ENCODE results near the gene HM13.
A peak's percentile ranks its signal among the peaks of the same experiment; 100 is the strongest.

HM13 gene

GRCh38 chr20:31516166-31516565 lies 1.9 kb downstream of the HM13 start:
- no peak for TF ChIP-seq CREB1 (IDR thresholded peaks at IDR 0.05; ENCODE audit: low read depth)
- no peak for TF ChIP-seq TEAD4 (IDR thresholded peaks at IDR 0.05)
- no peak for TF ChIP-seq USF1 (IDR thresholded peaks at IDR 0.05)
- TF ChIP-seq FOXM1 (IDR thresholded peaks at IDR 0.05; ENCODE audit: borderline replicate concordance, low read depth) = no peak
- no peak for TF ChIP-seq TCF12 (IDR thresholded peaks at IDR 0.05; ENCODE audit: low read depth)
- no peak for TF ChIP-seq EGR1 (IDR thresholded peaks at IDR 0.05)
- TF ChIP-seq ZBTB7A (IDR thresholded peaks at IDR 0.05; ENCODE audit: low read depth) = no peak
- TF ChIP-seq EP300 (IDR thresholded peaks at IDR 0.05; ENCODE audit: borderline replicate concordance) = no peak
- TF ChIP-seq TAF1 (IDR thresholded peaks at IDR 0.05; ENCODE audit: low read depth) = no peak
- TF ChIP-seq REST (IDR thresholded peaks at IDR 0.05; ENCODE audit: low read depth) = no peak
- no peak for TF ChIP-seq MAX (IDR thresholded peaks at IDR 0.05)
- no peak for TF ChIP-seq CEBPB (IDR thresholded peaks at IDR 0.05)
- TF ChIP-seq NFIC (IDR thresholded peaks at IDR 0.05) = no peak
- TF ChIP-seq YY1 (IDR thresholded peaks at IDR 0.05; ENCODE audit: low read depth) = no peak
- TF ChIP-seq RAD21 (IDR thresholded peaks at IDR 0.05; ENCODE audit: low read depth) = no peak

- TF ChIP-seq MAX (IDR thresholded peaks at IDR 0.05) (no peak), FOXM1 (IDR thresholded peaks at IDR 0.05; ENCODE audit: borderline replicate concordance, low read depth) (no peak), TCF12 (IDR thresholded peaks at IDR 0.05; ENCODE audit: low read depth) (no peak), CREB1 (IDR thresholded peaks at IDR 0.05; ENCODE audit: low read depth) (no peak), YY1 (IDR thresholded peaks at IDR 0.05; ENCODE audit: low read depth) (no peak), REST (IDR thresholded peaks at IDR 0.05; ENCODE audit: low read depth) (no peak), EGR1 (IDR thresholded peaks at IDR 0.05) (no peak), TEAD4 (IDR thresholded peaks at IDR 0.05) (no peak), TAF1 (IDR thresholded peaks at IDR 0.05; ENCODE audit: low read depth) (no peak), EP300 (IDR thresholded peaks at IDR 0.05; ENCODE audit: borderline replicate concordance) (no peak), USF1 (IDR thresholded peaks at IDR 0.05) (no peak)
Observed at GRCh38 chr20:31516651-31517050, 2.4 kb downstream of the HM13 start.

GRCh38 chr20:31517373-31517772 lies 3.1 kb downstream of the HM13 start:
- TF ChIP-seq CREB1 (IDR thresholded peaks at IDR 0.05; ENCODE audit: low read depth) = no peak
- peak; percentile 57 for TF ChIP-seq USF1 (IDR thresholded peaks at IDR 0.05)
- peak; percentile 55 for TF ChIP-seq RAD21 (IDR thresholded peaks at IDR 0.05; ENCODE audit: low read depth)
- TF ChIP-seq REST (IDR thresholded peaks at IDR 0.05; ENCODE audit: low read depth) = no peak
- no peak for TF ChIP-seq TAF1 (IDR thresholded peaks at IDR 0.05; ENCODE audit: low read depth)
- no peak for TF ChIP-seq CEBPB (IDR thresholded peaks at IDR 0.05)
- TF ChIP-seq TEAD4 (IDR thresholded peaks at IDR 0.05) = no peak
- no peak for TF ChIP-seq FOXM1 (IDR thresholded peaks at IDR 0.05; ENCODE audit: borderline replicate concordance, low read depth)
- no peak for TF ChIP-seq NFIC (IDR thresholded peaks at IDR 0.05)
- TF ChIP-seq YY1 (IDR thresholded peaks at IDR 0.05; ENCODE audit: low read depth) = no peak
- no peak for TF ChIP-seq ZBTB7A (IDR thresholded peaks at IDR 0.05; ENCODE audit: low read depth)
- TF ChIP-seq MAX (IDR thresholded peaks at IDR 0.05) = 0 out of 2 replicates have a peak, but pooled peaks have one; percentile 20
- TF ChIP-seq EGR1 (IDR thresholded peaks at IDR 0.05) = no peak
- no peak for TF ChIP-seq TCF12 (IDR thresholded peaks at IDR 0.05; ENCODE audit: low read depth)
- no peak for TF ChIP-seq EP300 (IDR thresholded peaks at IDR 0.05; ENCODE audit: borderline replicate concordance)

GRCh38 chr20:31522731-31523130 lies 8.5 kb downstream of the HM13 start:
- TF ChIP-seq TAF1 (IDR thresholded peaks at IDR 0.05; ENCODE audit: low read depth) = no peak
- no peak for TF ChIP-seq RAD21 (IDR thresholded peaks at IDR 0.05; ENCODE audit: low read depth)
- no peak for TF ChIP-seq MAX (IDR thresholded peaks at IDR 0.05)
- TF ChIP-seq CREB1 (IDR thresholded peaks at IDR 0.05; ENCODE audit: low read depth) = no peak
- TF ChIP-seq TEAD4 (IDR thresholded peaks at IDR 0.05) = no peak
- TF ChIP-seq FOXM1 (IDR thresholded peaks at IDR 0.05; ENCODE audit: borderline replicate concordance, low read depth) = no peak
- no peak for TF ChIP-seq YY1 (IDR thresholded peaks at IDR 0.05; ENCODE audit: low read depth)
- TF ChIP-seq ZBTB7A (IDR thresholded peaks at IDR 0.05; ENCODE audit: low read depth) = no peak
- TF ChIP-seq EGR1 (IDR thresholded peaks at IDR 0.05) = no peak
- no peak for TF ChIP-seq TCF12 (IDR thresholded peaks at IDR 0.05; ENCODE audit: low read depth)
- TF ChIP-seq USF1 (IDR thresholded peaks at IDR 0.05) = no peak

All from Ishikawa (cell line).